Endodermal cell (in vitro differentiated cells): ENCODE results near the gene PEAR1. TPM values are rescaled to one million over a fixed set of nuclear protein-coding genes. Genes with fewer than 3 reads are reported as not detected.

Experiments
- DNase-seq: peaks from one replicate; pipeline ENCODE4 v3.0.0-alpha.2; 2017
- H3K27ac ChIP-seq: 2 replicates; pipeline ENCODE4 v1.5.1; 2013; ENCODE audit warnings: mild to moderate bottlenecking, low read depth, low read length, moderate library complexity
- H3K27me3 ChIP-seq: 2 replicates; pipeline ENCODE4 v1.6.1; 2013; ENCODE audit warnings: mild to moderate bottlenecking, low read length, moderate library complexity; ENCODE audit not compliant: insufficient read depth, control insufficient read depth, poor library complexity, severe bottlenecking
- H3K36me3 ChIP-seq: 2 replicates; pipeline ENCODE4 v1.7.0; 2013; ENCODE audit warnings: mild to moderate bottlenecking, low read length, moderate library complexity; ENCODE audit not compliant: control insufficient read depth, insufficient read depth
- H3K4me1 ChIP-seq: one replicate; pipeline ENCODE4 v1.7.0; 2013; ENCODE audit warnings: low read length; ENCODE audit not compliant: control insufficient read depth, insufficient read depth
- H3K4me3 ChIP-seq: 2 replicates; pipeline ENCODE4 v1.5.1; 2013; ENCODE audit warnings: mild to moderate bottlenecking, low read length, moderate library complexity
- H3K9ac ChIP-seq: 2 replicates; pipeline ENCODE4 v1.6.1; 2013; ENCODE audit warnings: mild to moderate bottlenecking, low read length, moderate library complexity; ENCODE audit not compliant: poor library complexity, severe bottlenecking; ENCODE audit errors: extremely low read depth
- H3K9me3 ChIP-seq: 2 replicates; pipeline ENCODE4 v1.6.1; 2013; ENCODE audit warnings: mild to moderate bottlenecking, low read length, moderate library complexity; ENCODE audit not compliant: control insufficient read depth
- H3K27ac Mint-ChIP-seq: 2 replicates; pipeline ENCODE4 v1.8.0; 2020; ENCODE audit warnings: mixed read lengths
- H3K27me3 Mint-ChIP-seq: 2 replicates; pipeline ENCODE4 v1.8.0; 2021; ENCODE audit warnings: mild to moderate bottlenecking, mixed read lengths; ENCODE audit not compliant: insufficient read depth
- H3K36me3 Mint-ChIP-seq: 2 replicates; pipeline ENCODE4 v1.8.0; 2020; ENCODE audit warnings: low read depth, mixed read lengths
- H3K4me1 Mint-ChIP-seq: 2 replicates; pipeline ENCODE4 v1.8.0; 2020; ENCODE audit warnings: mixed read lengths
- H3K4me3 Mint-ChIP-seq: 2 replicates; pipeline ENCODE4 v1.8.0; 2020; ENCODE audit warnings: mild to moderate bottlenecking, moderate library complexity, mixed read lengths
- H3K9me3 Mint-ChIP-seq: 2 replicates; pipeline ENCODE4 v1.8.0; 2020; ENCODE audit warnings: mild to moderate bottlenecking, mixed read lengths
- WGBS, 2 experiments: methylation state at CpG; one replicate each; pipeline versions ENCODE4 v1.1.5 to v1.1.7; 2013; ENCODE audit warnings: missing lambda C conversion rate in 2 of 2, mixed read lengths in 1 of 2; ENCODE audit not compliant: insufficient coverage in 1 of 2, insufficient read length in 1 of 2; 5-methylcytosine and 5-hydroxymethylcytosine counted together
- total RNA-seq, 2 donors: library from RNA; stranded (reverse); fragmentation: NEBNext Ultra II Directional in 1 of 2; extraction: Animal tissue kit (Norgen Biotek cat#: 25700) in 1 of 2; gene quantifications; 2 replicates in 1 of 2; 3 replicates in 1 of 2; pipeline ENCODE4 v1.2.1, GENCODE V29; 2021
- TF ChIP-seq, protein P1 (sequence below): fragments of 200-600 bp; sonication (generic); conservative IDR thresholded peaks from 2 replicates; pipeline ENCODE4 v1.5.0; 2021; ENCODE audit warnings: antibody characterized with exemption, mild to moderate bottlenecking

Gene PEAR1
- total RNA-seq, 2 donors from 2014 or later: 0.29 to 0.53 TPM

DNA sequence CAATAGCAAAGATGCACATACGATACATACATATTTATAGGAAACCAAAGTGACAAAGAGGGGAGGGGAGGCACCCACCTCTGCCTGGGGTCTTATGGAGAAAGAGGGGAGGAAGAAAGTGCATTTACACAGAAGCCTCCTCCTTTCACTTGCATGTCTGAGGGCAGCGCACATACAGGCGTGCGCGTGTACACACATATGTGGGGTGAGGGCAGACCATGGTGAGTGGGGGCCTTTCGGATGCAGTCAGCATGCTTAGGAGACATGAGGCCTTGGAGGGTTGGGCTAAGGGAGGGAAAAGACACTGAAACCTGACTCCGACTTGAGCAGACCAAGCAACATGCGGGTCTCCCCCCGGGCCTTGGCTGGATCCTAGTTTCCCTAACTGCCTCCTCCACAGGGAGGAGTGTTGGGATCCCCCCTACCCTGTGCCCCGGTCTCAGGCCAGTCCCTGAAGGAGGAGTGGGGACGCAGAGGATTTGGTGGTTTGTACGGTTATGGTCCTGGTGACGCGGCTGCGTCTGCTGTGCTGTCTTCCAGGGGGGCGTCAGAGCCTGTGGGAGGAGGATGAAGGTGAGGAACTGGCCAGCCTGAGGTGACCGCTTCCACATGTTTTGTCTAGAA lies 42.1 kb downstream of the PEAR1 start:
- Mint-ChIP-seq H3K9me3 (no peaks in the 10 kb centered on the region), H3K4me3 (no peak overlapping the region), H3K36me3 (peaks cover 52% of the 10 kb centered on the region), H3K4me1 (peaks cover 8% of the 10 kb centered on the region), H3K27ac (no peak overlapping the region), H3K27me3 (peaks cover 8% of the 10 kb centered on the region)
- H3K36me3 ChIP-seq: peaks cover 54% of the 10 kb centered on the region
- no peaks in the 10 kb centered on the region for H3K4me1 ChIP-seq
- no peak for DNase-seq
- no peaks in the 10 kb centered on the region for H3K9me3 ChIP-seq
- 93 to 98% methylated on average over 6 to 17 of the region's 17 CpGs for WGBS, 2 experiments
- no peaks in the 10 kb centered on the region for H3K27me3 ChIP-seq
- no peak overlapping the region for H3K9ac ChIP-seq
- TF ChIP-seq, protein P1, sequence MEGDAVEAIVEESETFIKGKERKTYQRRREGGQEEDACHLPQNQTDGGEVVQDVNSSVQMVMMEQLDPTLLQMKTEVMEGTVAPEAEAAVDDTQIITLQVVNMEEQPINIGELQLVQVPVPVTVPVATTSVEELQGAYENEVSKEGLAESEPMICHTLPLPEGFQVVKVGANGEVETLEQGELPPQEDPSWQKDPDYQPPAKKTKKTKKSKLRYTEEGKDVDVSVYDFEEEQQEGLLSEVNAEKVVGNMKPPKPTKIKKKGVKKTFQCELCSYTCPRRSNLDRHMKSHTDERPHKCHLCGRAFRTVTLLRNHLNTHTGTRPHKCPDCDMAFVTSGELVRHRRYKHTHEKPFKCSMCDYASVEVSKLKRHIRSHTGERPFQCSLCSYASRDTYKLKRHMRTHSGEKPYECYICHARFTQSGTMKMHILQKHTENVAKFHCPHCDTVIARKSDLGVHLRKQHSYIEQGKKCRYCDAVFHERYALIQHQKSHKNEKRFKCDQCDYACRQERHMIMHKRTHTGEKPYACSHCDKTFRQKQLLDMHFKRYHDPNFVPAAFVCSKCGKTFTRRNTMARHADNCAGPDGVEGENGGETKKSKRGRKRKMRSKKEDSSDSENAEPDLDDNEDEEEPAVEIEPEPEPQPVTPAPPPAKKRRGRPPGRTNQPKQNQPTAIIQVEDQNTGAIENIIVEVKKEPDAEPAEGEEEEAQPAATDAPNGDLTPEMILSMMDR: no peak
- H3K4me3 ChIP-seq: no peak overlapping the region
- no peak overlapping the region for H3K27ac ChIP-seq

GRCh38 chr1:156936191-156936590 lies 42.7 kb downstream of the PEAR1 start:
- TF ChIP-seq, protein P1: no peak
- peaks cover 59% of the 10 kb centered on the region for H3K36me3 ChIP-seq
- H3K4me3 Mint-ChIP-seq: no peak overlapping the region
- H3K36me3 Mint-ChIP-seq: peaks cover 58% of the 10 kb centered on the region
- no peaks in the 10 kb centered on the region for H3K27me3 ChIP-seq
- no peak for DNase-seq
- no peaks in the 10 kb centered on the region for H3K9me3 ChIP-seq
- H3K27me3 Mint-ChIP-seq: peaks cover 2% of the 10 kb centered on the region
- H3K27ac Mint-ChIP-seq: no peak overlapping the region
- no peaks in the 10 kb centered on the region for H3K9me3 Mint-ChIP-seq
- H3K9ac ChIP-seq: no peak overlapping the region
- no peak overlapping the region for H3K4me3 ChIP-seq
- 94 to 96% methylated on average over 2 to 5 of the region's 5 CpGs for WGBS, 2 experiments
- H3K27ac ChIP-seq: no peak overlapping the region
- H3K4me1 Mint-ChIP-seq: peaks cover 8% of the 10 kb centered on the region
- no peaks in the 10 kb centered on the region for H3K4me1 ChIP-seq

- Histone ChIP-seq H3K4me3 (no peak overlapping the region), H3K27ac (no peak overlapping the region), H3K9ac (no peak overlapping the region), H3K9me3 (no peaks in the 10 kb centered on the region), H3K36me3 (peaks cover 65% of the 10 kb centered on the region), H3K27me3 (no peaks in the 10 kb centered on the region), H3K4me1 (no peaks in the 10 kb centered on the region)
- Mint-ChIP-seq H3K36me3 (peaks cover 60% of the 10 kb centered on the region), H3K9me3 (no peaks in the 10 kb centered on the region), H3K27me3 (no peaks in the 10 kb centered on the region), H3K4me1 (peaks cover 8% of the 10 kb centered on the region), H3K27ac (no peak overlapping the region), H3K4me3 (no peak overlapping the region)
- WGBS, 2 experiments: 87 to 97% methylated on average over 5 to 10 of the region's 10 CpGs
- no peak for DNase-seq
- TF ChIP-seq, protein P1: no peak
Observed at GRCh38 chr1:156936721-156937220, 43.3 kb downstream of the PEAR1 start.
